Esophagus squamous epithelium (tissue), 5 donors: ENCODE measurements around the gene SECISBP2. TPM values are rescaled to one million over a fixed set of nuclear protein-coding genes. Genes with fewer than 3 reads are reported as not detected.

Experiments used
- DNase-seq: peaks from one replicate; lab custom pipeline; 2025; lab: John Stamatoyannopoulos, UW
- H3K27ac ChIP-seq, 4 donors: fragments of 200-600 bp; sonication (generic); one replicate each; pipeline ENCODE4 v1.5.1; 2016 to 2019; ENCODE audit warnings: mild to moderate bottlenecking in 1 of 4
- H3K27me3 ChIP-seq, 4 donors: fragments of 200-600 bp; sonication (generic); 1 replicate in 3 of 4; 2 replicates in 1 of 4; pipeline versions ENCODE4 v1.5.1 to v1.6.0; 2017 to 2021; ENCODE audit warnings: antibody characterized with exemption in 1 of 4
- H3K36me3 ChIP-seq, 3 donors: fragments of 200-600 bp; sonication (generic); one replicate each; pipeline ENCODE4 v1.5.1; 2016 to 2019
- H3K4me1 ChIP-seq, 3 donors: fragments of 200-600 bp; sonication (generic); one replicate each; pipeline ENCODE4 v1.5.1; 2017 to 2019
- H3K4me3 ChIP-seq, 4 donors: fragments of 200-600 bp; sonication (generic); 1 replicate in 3 of 4; 2 replicates in 1 of 4; pipeline ENCODE4 v1.5.1; 2016 to 2019; ENCODE audit warnings: mild to moderate bottlenecking in 2 of 4, moderate library complexity in 1 of 4
- H3K9me3 ChIP-seq, 3 donors: fragments of 200-600 bp; sonication (generic); one replicate each; pipeline ENCODE4 v1.5.1; 2016 to 2019
- CTCF ChIP-seq, 6 experiments: fragments of 450-650 bp in 4 of 6; fragments of 200-600 bp in 2 of 6; sonication (generic) in 2 of 6; IDR thresholded peaks; one replicate each; pipeline ENCODE4 v1.5.1; 2016 to 2019; ENCODE audit warnings: antibody characterized with exemption in 6 of 6, mild to moderate bottlenecking in 4 of 6, moderate library complexity in 4 of 6
- POLR2A ChIP-seq, 4 donors: fragments of 450-650 bp; IDR thresholded peaks; one replicate each; pipeline ENCODE4 v1.6.1; 2017; ENCODE audit warnings: antibody characterized with exemption in 4 of 4, mild to moderate bottlenecking in 4 of 4, moderate library complexity in 3 of 4
- WGBS, 2 donors: methylation state at CpG; one replicate each; pipeline ENCODE4 v1.1.5; 2018; 5-methylcytosine and 5-hydroxymethylcytosine counted together
- intact Hi-C: fragments of 100-400 bp; cut with DNase I; formaldehyde crosslinking; loops from one replicate; pipeline ENCODE4 v1.15.0; 2022
- total RNA-seq, 4 donors: library from RNA; depleted of rRNA; stranded (reverse); fragments of >200 nt; gene quantifications; one replicate each; pipeline ENCODE4 v1.1.0, GENCODE V29; 2016
- donor health status: DM: yes; HTN: yes; CAD: no.

The SECISBP2 gene
- total RNA-seq, 4 donors from 2014 or later, result 23.1 to 50.9 (median 27.7) TPM

- intact Hi-C loops, result no loop called here
- H3K27me3 ChIP-seq, result no peaks in the 10 kb centered on the region
- WGBS, 2 donors, result 71 to 81% methylated on average over 6 of the region's 9 CpGs
- TF ChIP-seq POLR2A (IDR thresholded peaks at IDR 0.05), result no peak
- H3K27ac ChIP-seq, result no peak overlapping the region
- H3K4me1 ChIP-seq, result peaks cover 0 to 19% (median 0%) of the 10 kb centered on the region in 3 donors
- H3K36me3 ChIP-seq, result peaks cover 4 to 50% (median 23%) of the 10 kb centered on the region in 3 donors
- no peak for DNase-seq
- no peak overlapping the region for H3K4me3 ChIP-seq
- H3K9me3 ChIP-seq, result no peaks in the 10 kb centered on the region
These were observed 45.8 kb downstream of the SECISBP2 start for GRCh38 chr9:89363921-89364665.

- 73 to 78% methylated on average over 5 to 9 of the region's 17 CpGs for WGBS, 2 donors
- DNase-seq, result no peak
These were observed 46.6 kb downstream of the SECISBP2 start for GRCh38 chr9:89364666-89365531.

GRCh38 chr9:89365532-89365912, 47.2 kb downstream of the SECISBP2 start:
- Histone ChIP-seq H3K4me3 (no peak overlapping the region), H3K27ac (no peak overlapping the region), H3K9me3 (no peaks in the 10 kb centered on the region), H3K4me1 (peaks cover 0 to 8% (median 0%) of the 10 kb centered on the region in 3 donors), H3K36me3 (peaks cover 4 to 35% (median 21%) of the 10 kb centered on the region in 3 donors), H3K27me3 (no peaks in the 10 kb centered on the region)
- DNase-seq, result no peak
- intact Hi-C loops, result no loop called here
- WGBS, 2 donors, result 83 to 95% methylated on average over 2 of the region's 2 CpGs
- TF ChIP-seq POLR2A (IDR thresholded peaks at IDR 0.05) (no peak), CTCF (IDR thresholded peaks at IDR 0.05) (no peak)

More at GRCh38 chr9:89364666-89365531, 46.6 kb downstream of the SECISBP2 start:
- no peak for TF ChIP-seq POLR2A (IDR thresholded peaks at IDR 0.05)
- TF ChIP-seq CTCF (IDR thresholded peaks at IDR 0.05), result no peak
- intact Hi-C loops, result no loop called here
- Histone ChIP-seq H3K27me3 (no peaks in the 10 kb centered on the region), H3K36me3 (peaks cover 4 to 42% (median 23%) of the 10 kb centered on the region in 3 donors), H3K9me3 (no peaks in the 10 kb centered on the region), H3K4me3 (no peak overlapping the region), H3K4me1 (peaks cover 0 to 14% (median 0%) of the 10 kb centered on the region in 3 donors), H3K27ac (no peak overlapping the region)

GRCh38 chr9:89366711-89367110, 48.4 kb downstream of the SECISBP2 start:
- H3K4me3 ChIP-seq, result no peak overlapping the region
- peaks cover 2 to 24% (median 11%) of the 10 kb centered on the region in 3 donors for H3K36me3 ChIP-seq
- H3K9me3 ChIP-seq, result no peaks in the 10 kb centered on the region
- no peaks in the 10 kb centered on the region for H3K27me3 ChIP-seq
- WGBS, 2 donors, result 79 to 87% methylated on average over 3 of the region's 3 CpGs
- TF ChIP-seq CTCF (IDR thresholded peaks at IDR 0.05), result no peak
- TF ChIP-seq POLR2A (IDR thresholded peaks at IDR 0.05), result no peak
- DNase-seq, result no peak
- no peak overlapping the region for H3K27ac ChIP-seq
- intact Hi-C loops, result no loop called here
- peaks cover 0 to 7% (median 0%) of the 10 kb centered on the region in 3 donors for H3K4me1 ChIP-seq

GRCh38 chr9:89367281-89367680, 49.0 kb downstream of the SECISBP2 start:
- WGBS, 2 donors, result 74 to 89% methylated on average over 3 to 4 of the region's 4 CpGs
- H3K4me3 ChIP-seq, result no peak overlapping the region
- intact Hi-C loops, result no loop called here
- peaks cover 0 to 18% (median 5%) of the 10 kb centered on the region in 3 donors for H3K36me3 ChIP-seq
- no peaks in the 10 kb centered on the region for H3K9me3 ChIP-seq
- no peaks in the 10 kb centered on the region for H3K27me3 ChIP-seq
- H3K4me1 ChIP-seq, result peaks cover 0 to 7% (median 0%) of the 10 kb centered on the region in 3 donors
- no peak for TF ChIP-seq POLR2A (IDR thresholded peaks at IDR 0.05)
- no peak for DNase-seq
- no peak overlapping the region for H3K27ac ChIP-seq
